H9 (cell line): ENCODE data around the gene SYNGR2. TPM values are rescaled to one million over a fixed set of nuclear protein-coding genes. Genes with fewer than 3 reads are reported as not detected.

Experiments
- DNase-seq: peaks from one replicate; pipeline ENCODE4 v3.0.0-alpha.2; 2017
- H2AFZ ChIP-seq: one replicate; pipeline ENCODE4 v1.6.1; 2013; ENCODE audit warnings: mild to moderate bottlenecking, low read length, control low read depth, moderate library complexity
- H2AK5ac ChIP-seq: 2 replicates; pipeline ENCODE4 v1.6.1; 2013; ENCODE audit warnings: low read length, control low read depth, mixed read lengths; ENCODE audit not compliant: insufficient read length
- H2BK120ac ChIP-seq: one replicate; pipeline ENCODE4 v1.6.1; 2013; ENCODE audit warnings: low read depth, mild to moderate bottlenecking, low read length, control low read depth, inconsistent platforms; ENCODE audit not compliant: poor library complexity, severe bottlenecking
- H2BK12ac ChIP-seq: 2 replicates; pipeline ENCODE4 v1.6.1; 2013; ENCODE audit warnings: low read length, control low read depth, mixed read lengths, low read depth; ENCODE audit not compliant: insufficient read length
- H2BK15ac ChIP-seq: 2 replicates; pipeline ENCODE4 v1.6.1; 2013; ENCODE audit warnings: low read depth, low read length, control low read depth
- H2BK20ac ChIP-seq: one replicate; pipeline ENCODE4 v1.6.1; 2013; ENCODE audit warnings: low read depth, mild to moderate bottlenecking, low read length, control low read depth, inconsistent platforms; ENCODE audit not compliant: poor library complexity, severe bottlenecking
- H2BK5ac ChIP-seq: 2 replicates; pipeline ENCODE4 v1.6.1; 2013; ENCODE audit warnings: low read length, control low read depth, mixed read lengths; ENCODE audit not compliant: insufficient read length
- H3K14ac ChIP-seq: 2 replicates; pipeline ENCODE4 v1.6.1; 2013; ENCODE audit warnings: low read length, control low read depth; ENCODE audit not compliant: insufficient read depth
- H3K18ac ChIP-seq: 2 replicates; pipeline ENCODE4 v1.6.1; 2013; ENCODE audit warnings: low read depth, mild to moderate bottlenecking, mixed read lengths, low read length, control low read depth; ENCODE audit not compliant: insufficient read length
- H3K23ac ChIP-seq: 2 replicates; pipeline ENCODE4 v1.6.1; 2013; ENCODE audit warnings: low read length, control low read depth, mixed read lengths, low read depth; ENCODE audit not compliant: insufficient read length
- H3K23me2 ChIP-seq: 2 replicates; pipeline ENCODE4 v1.6.1; 2013; ENCODE audit warnings: low read depth, mild to moderate bottlenecking, mixed read lengths, low read length, control low read depth; ENCODE audit not compliant: insufficient read length, poor library complexity, severe bottlenecking
- H3K27ac ChIP-seq: 2 replicates; pipeline ENCODE4 v1.5.1; 2013; ENCODE audit warnings: low read length, control low read depth, mixed read lengths, low read depth; ENCODE audit not compliant: insufficient read length
- H3K27me3 ChIP-seq: 2 replicates; pipeline ENCODE4 v1.6.1; 2013; ENCODE audit warnings: low read length, control low read depth, inconsistent platforms; ENCODE audit not compliant: insufficient read depth
- H3K4ac ChIP-seq: 2 replicates; pipeline ENCODE4 v1.6.1; 2013; ENCODE audit warnings: low read depth, mild to moderate bottlenecking, control low read depth, inconsistent platforms, low read length, moderate library complexity
- H3K4me1 ChIP-seq: 2 replicates; pipeline ENCODE4 v1.6.1; 2013; ENCODE audit warnings: low read length, control low read depth, inconsistent platforms; ENCODE audit not compliant: insufficient read depth
- H3K4me2 ChIP-seq: 2 replicates; pipeline ENCODE4 v1.6.1; 2013; ENCODE audit warnings: low read length, control low read depth, mixed read lengths; ENCODE audit not compliant: insufficient read length, insufficient read depth
- H3K56ac ChIP-seq: 2 replicates; pipeline ENCODE4 v1.6.1; 2013; ENCODE audit warnings: low read depth, mild to moderate bottlenecking, mixed read lengths, low read length, control low read depth; ENCODE audit not compliant: insufficient read length
- H3K79me1 ChIP-seq: 2 replicates; pipeline ENCODE4 v1.6.1; 2013; ENCODE audit warnings: low read depth, mild to moderate bottlenecking, moderate library complexity, low read length, control low read depth, inconsistent platforms; ENCODE audit not compliant: insufficient read depth, poor library complexity, severe bottlenecking
- H3K79me2 ChIP-seq: 2 replicates; pipeline ENCODE4 v1.6.1; 2013; ENCODE audit warnings: low read length, control low read depth, inconsistent platforms; ENCODE audit not compliant: insufficient read depth
- H3K9ac ChIP-seq: 2 replicates; pipeline ENCODE4 v1.6.1; 2013; ENCODE audit warnings: low read length, control low read depth, mixed read lengths; ENCODE audit not compliant: insufficient read length; ENCODE audit errors: extremely low read depth
- H3K9me3 ChIP-seq: one replicate; pipeline ENCODE4 v1.6.1; 2013; ENCODE audit warnings: low read depth, low read length, inconsistent platforms; ENCODE audit not compliant: control insufficient read depth
- H3T11ph ChIP-seq: one replicate; pipeline ENCODE4 v1.6.1; 2013; ENCODE audit warnings: mild to moderate bottlenecking, low read length, control low read depth, inconsistent platforms
- H4K20me1 ChIP-seq: one replicate; pipeline ENCODE4 v1.6.1; 2013; ENCODE audit not compliant: control insufficient read depth, insufficient read length, insufficient read depth
- H4K5ac ChIP-seq: 2 replicates; pipeline ENCODE4 v1.6.1; 2013; ENCODE audit warnings: low read depth, mild to moderate bottlenecking, mixed read lengths, low read length, control low read depth; ENCODE audit not compliant: insufficient read length
- H4K8ac ChIP-seq: replicated peaks from 2 replicates; pipeline ENCODE4 v1.6.1; 2013; ENCODE audit warnings: low read length, control low read depth, mixed read lengths, low read depth; ENCODE audit not compliant: insufficient read length
- H4K91ac ChIP-seq: 2 replicates; pipeline ENCODE4 v1.6.1; 2013; ENCODE audit warnings: low read depth, mild to moderate bottlenecking, moderate library complexity, mixed read lengths, low read length, control low read depth; ENCODE audit not compliant: insufficient read length
- H3K27ac Mint-ChIP-seq, 3 experiments: 2 replicates in 2 of 3; 3 replicates in 1 of 3; pipeline ENCODE4 v1.8.0; 2020 to 2021; ENCODE audit warnings: mixed read lengths in 3 of 3, mild to moderate bottlenecking in 1 of 3, moderate library complexity in 1 of 3
- H3K27me3 Mint-ChIP-seq: 2 replicates; pipeline ENCODE4 v1.8.0; 2021; ENCODE audit warnings: low read depth, mild to moderate bottlenecking, moderate library complexity, mixed read lengths
- H3K36me3 Mint-ChIP-seq, 3 experiments: 2 replicates in 2 of 3; 3 replicates in 1 of 3; pipeline ENCODE4 v1.8.0; 2020 to 2021; ENCODE audit warnings: low read depth in 3 of 3, mixed read lengths in 3 of 3; ENCODE audit not compliant: insufficient read depth in 1 of 3
- H3K4me1 Mint-ChIP-seq, 2 experiments: 2 replicates each; pipeline ENCODE4 v1.8.0; 2020; ENCODE audit warnings: mixed read lengths in 2 of 2
- H3K4me3 Mint-ChIP-seq, 2 experiments: 2 replicates in 1 of 2; 3 replicates in 1 of 2; pipeline ENCODE4 v1.8.0; 2020 to 2021; ENCODE audit warnings: mild to moderate bottlenecking in 2 of 2, mixed read lengths in 2 of 2, moderate library complexity in 1 of 2
- H3K9me3 Mint-ChIP-seq, 2 experiments: 2 replicates in 1 of 2; 3 replicates in 1 of 2; pipeline ENCODE4 v1.8.0; 2020; ENCODE audit warnings: mild to moderate bottlenecking in 2 of 2, mixed read lengths in 2 of 2, moderate library complexity in 1 of 2
- CTCF ChIP-seq: fragments of 200-600 bp; sonication (generic); conservative IDR thresholded peaks from 3 replicates; pipeline ENCODE4 v1.8.0; 2021; ENCODE audit warnings: antibody characterized with exemption, mild to moderate bottlenecking
- WGBS: extraction: QIAGEN DNeasy Blood & Tissue Kit; methylation state at CpG from one replicate; pipeline ENCODE4 v1.1.7; 2013; ENCODE audit warnings: missing lambda C conversion rate, low lambda C conversion rate, mixed read lengths; ENCODE audit not compliant: insufficient read length; ENCODE audit errors: extremely low coverage; 5-methylcytosine and 5-hydroxymethylcytosine counted together
- total RNA-seq: library from RNA; stranded (reverse); gene quantifications from 2 replicates; pipeline ENCODE4 v1.2.1, GENCODE V29; 2021

Gene SYNGR2
- total RNA-seq, 1 experiment from 2014 or later, result 41.0 TPM

GRCh38 chr17:78183916-78184315 lies 15.5 kb downstream of the SYNGR2 start:
- Histone ChIP-seq H3K79me2 (peaks cover 9% of the 10 kb centered on the region; the same call in 1 of the 2 replicates), H3K4me1 (no peaks in the 10 kb centered on the region), H2BK12ac (no peak overlapping the region), H2BK15ac (no peak overlapping the region), H3K56ac (no peak overlapping the region), H4K20me1 (no peaks in the 10 kb centered on the region), H3K4ac (no peak overlapping the region), H3K18ac (no peak overlapping the region), H3K23ac (no peak overlapping the region), H4K8ac (no peak overlapping the region), H3K9ac (no peak overlapping the region), H3K14ac (no peak overlapping the region), H3K23me2 (peaks cover 6% of the 10 kb centered on the region), H3K4me2 (no peak overlapping the region), H3K79me1 (peaks cover 2% of the 10 kb centered on the region), H4K5ac (no peak overlapping the region), H3T11ph (no peak overlapping the region), H2BK20ac (no peak overlapping the region), H2BK5ac (no peak overlapping the region), H2AFZ (no peak overlapping the region), H2BK120ac (no peak overlapping the region), H4K91ac (no peak overlapping the region), H3K9me3 (no peaks in the 10 kb centered on the region), H3K27me3 (no peaks in the 10 kb centered on the region), H2AK5ac (no peak overlapping the region), H3K27ac (no peak overlapping the region)
- Mint-ChIP-seq H3K9me3 (no peaks in the 10 kb centered on the region), H3K36me3 (peaks cover 51 to 66% (median 63%) of the 10 kb centered on the region in 3 experiments), H3K27ac (peak overlapping the region in 1 of 3 experiments; percentile 87; a peak in 2 of 7 replicates), H3K4me3 (peak overlapping the region; percentile 32 to 56; a peak in 2 of 5 replicates), H3K27me3 (no peaks in the 10 kb centered on the region), H3K4me1 (peaks cover 24 to 31% of the 10 kb centered on the region in 2 experiments)
- WGBS, result no CpG with 5 or more reads among the region's 12 CpGs
- no peak for TF ChIP-seq CTCF
- no peak for DNase-seq
